Measurements from ENCODE around the gene SORBS1.

DNA sequence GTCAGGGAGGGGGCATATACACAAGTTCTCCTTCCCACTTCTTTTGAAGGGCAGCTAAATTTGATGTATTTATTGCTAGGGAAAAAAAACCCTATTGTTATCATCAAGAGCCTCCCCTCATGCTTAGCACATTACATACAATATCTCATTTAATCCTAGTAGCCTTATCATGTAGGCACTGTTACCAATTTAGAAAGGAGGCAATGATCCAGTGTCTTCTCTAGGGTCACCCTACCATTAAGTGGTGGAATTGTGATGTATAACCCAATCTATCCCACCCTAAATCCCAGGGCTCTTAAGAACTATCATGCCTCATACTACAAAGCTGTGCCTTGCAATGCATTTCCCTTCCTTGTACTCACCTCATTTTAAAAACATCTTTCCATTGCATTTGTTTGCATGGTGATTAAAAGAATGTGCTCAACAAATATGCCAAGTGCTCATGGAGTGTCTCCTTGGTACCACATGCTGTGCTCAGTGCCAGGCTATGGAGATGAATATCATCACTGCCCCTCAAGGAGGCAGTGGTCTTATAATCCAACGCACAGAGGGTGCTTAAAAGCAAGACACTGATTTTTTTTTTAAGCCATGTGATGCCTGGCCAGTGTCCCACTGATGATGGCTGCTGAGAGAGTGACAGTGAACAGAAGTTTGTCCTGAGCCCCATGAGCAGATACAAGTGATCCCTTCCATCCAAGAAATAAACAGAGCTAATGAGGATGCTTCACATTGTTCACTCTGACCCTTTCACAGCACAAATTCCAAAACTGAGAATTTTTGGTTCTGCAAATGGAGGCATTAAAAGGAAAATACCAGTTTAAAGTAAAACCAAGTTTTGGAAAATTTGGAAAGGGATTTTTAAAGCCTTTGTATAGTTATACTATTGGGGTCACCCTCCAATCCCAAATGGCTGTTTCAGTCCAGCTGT, 98.2 kb downstream of the SORBS1 start:
- TF ChIP-seq, protein P1, sequence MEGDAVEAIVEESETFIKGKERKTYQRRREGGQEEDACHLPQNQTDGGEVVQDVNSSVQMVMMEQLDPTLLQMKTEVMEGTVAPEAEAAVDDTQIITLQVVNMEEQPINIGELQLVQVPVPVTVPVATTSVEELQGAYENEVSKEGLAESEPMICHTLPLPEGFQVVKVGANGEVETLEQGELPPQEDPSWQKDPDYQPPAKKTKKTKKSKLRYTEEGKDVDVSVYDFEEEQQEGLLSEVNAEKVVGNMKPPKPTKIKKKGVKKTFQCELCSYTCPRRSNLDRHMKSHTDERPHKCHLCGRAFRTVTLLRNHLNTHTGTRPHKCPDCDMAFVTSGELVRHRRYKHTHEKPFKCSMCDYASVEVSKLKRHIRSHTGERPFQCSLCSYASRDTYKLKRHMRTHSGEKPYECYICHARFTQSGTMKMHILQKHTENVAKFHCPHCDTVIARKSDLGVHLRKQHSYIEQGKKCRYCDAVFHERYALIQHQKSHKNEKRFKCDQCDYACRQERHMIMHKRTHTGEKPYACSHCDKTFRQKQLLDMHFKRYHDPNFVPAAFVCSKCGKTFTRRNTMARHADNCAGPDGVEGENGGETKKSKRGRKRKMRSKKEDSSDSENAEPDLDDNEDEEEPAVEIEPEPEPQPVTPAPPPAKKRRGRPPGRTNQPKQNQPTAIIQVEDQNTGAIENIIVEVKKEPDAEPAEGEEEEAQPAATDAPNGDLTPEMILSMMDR (IDR thresholded peaks at IDR 0.05), result no peak
- TF ChIP-seq POLR2A (IDR thresholded peaks at IDR 0.05) (no peak), POLR2AphosphoS5 (IDR thresholded peaks at IDR 0.05) (no peak), EP300 (IDR thresholded peaks at IDR 0.05) (peak; percentile 14)

Data from suprapubic skin (tissue), 4 donors.